ENCODE measurements around the gene CACNA1S.

CACNA1S gene

DNA sequence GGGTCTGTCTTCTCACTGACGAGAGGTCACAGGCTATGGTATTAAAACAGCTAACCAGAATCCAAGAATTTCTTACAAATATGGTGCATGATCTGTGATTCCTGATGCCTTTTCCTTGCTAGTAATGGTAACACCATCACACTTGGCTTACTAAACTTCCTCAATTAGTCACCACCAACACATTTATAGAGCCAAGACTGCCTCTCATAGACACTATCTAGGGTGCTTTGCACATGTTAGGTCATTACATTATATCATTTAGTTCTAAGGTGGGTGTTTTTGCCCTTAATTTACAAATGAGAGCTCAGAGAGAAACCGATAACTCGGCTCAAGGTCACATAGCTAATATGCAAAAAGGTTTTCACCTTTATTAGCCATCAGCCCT, 97.4 kb downstream of the CACNA1S start:
- FAIRE-seq = no peak
- no peak for DNase-seq (ENCODE audit: low spot score)

DNA sequence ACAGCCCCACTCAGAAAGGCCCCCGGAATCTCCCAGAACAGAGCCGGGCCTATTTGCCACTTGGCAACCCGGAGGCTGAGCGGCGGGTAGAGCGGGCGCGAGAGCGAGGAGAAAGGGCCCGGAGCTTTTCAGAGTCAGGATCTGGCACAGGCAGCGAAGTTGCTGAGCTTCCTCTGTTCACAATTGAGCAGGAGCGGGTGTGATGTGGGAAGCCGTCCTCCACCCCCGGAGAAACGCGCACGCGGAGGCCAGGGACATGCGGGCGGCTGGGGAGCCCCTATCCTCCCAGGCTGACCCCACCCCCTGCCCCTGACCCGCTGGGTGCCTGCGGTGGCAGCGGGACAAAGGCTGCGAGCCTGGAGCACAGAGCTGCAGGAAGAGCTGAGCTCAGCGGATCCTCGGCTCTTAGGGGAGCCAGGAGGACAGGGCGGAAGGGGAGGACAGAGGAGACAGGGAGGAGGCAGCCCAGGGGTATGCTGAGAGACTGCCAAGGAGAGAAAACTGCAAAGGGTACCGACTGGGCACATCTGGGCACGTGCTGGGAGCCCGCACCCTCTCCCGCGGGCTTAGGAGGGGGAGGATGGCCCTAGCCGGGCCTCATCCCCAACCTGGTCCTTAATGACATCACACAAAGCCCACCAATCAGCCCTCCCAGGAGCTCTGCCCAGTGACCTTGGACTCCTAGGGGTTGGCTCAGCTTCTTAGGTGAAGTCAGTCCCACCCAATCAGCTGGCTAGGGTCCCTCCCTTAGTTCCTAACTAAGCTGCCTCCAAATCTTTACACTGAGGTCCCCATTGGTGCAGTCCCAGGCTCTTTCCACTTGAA, 98.0 kb downstream of the CACNA1S start:
- FAIRE-seq (no peak), DNase-seq (ENCODE audit: low spot score) (no peak)

DNA sequence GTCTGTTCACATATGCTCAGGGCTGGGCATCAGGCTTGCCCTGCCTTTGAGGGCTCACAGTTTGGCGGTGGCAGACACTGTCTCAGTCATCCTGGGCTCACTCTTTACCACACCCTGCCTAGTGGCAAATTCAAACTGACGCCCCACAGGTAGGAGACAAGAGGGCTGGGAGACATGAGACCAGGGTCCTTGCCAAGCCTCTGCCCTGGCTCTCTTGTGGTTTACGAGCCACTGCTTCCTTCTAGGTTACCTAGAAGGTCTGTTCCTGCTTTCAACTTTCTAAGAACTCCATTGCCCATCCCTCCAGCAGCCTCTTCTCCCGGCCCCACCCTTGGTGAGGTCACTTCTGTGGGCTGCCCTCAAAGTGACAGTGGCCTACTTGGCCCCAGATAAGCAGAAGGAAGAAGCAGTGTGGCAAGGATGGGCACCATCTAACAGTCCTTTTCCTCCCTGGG, 99.2 kb downstream of the CACNA1S start:
- FAIRE-seq = no peak
- no peak for DNase-seq (ENCODE audit: low spot score)

DNA sequence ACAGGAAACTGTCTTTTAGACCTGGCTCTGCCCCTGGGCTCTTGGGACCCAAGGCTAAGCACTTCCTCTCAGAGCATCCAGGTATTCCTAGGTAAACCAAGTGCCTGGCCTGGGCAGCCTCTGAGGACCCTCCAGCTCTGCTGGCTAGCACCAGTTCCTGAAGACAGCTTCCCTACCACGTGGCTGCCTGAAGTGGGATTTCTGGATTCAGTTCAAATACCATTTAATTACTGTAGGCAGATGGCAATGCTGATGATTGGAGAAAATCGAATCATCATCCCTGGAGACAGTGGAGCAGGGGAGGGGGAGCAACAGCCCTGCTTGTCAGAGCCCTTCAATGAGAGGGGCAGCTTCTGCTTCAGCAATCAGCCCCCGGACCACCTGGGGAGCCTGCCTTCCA, 100.6 kb downstream of the CACNA1S start:
- DNase-seq (ENCODE audit: low spot score) = no peak
- no peak for FAIRE-seq

DNA sequence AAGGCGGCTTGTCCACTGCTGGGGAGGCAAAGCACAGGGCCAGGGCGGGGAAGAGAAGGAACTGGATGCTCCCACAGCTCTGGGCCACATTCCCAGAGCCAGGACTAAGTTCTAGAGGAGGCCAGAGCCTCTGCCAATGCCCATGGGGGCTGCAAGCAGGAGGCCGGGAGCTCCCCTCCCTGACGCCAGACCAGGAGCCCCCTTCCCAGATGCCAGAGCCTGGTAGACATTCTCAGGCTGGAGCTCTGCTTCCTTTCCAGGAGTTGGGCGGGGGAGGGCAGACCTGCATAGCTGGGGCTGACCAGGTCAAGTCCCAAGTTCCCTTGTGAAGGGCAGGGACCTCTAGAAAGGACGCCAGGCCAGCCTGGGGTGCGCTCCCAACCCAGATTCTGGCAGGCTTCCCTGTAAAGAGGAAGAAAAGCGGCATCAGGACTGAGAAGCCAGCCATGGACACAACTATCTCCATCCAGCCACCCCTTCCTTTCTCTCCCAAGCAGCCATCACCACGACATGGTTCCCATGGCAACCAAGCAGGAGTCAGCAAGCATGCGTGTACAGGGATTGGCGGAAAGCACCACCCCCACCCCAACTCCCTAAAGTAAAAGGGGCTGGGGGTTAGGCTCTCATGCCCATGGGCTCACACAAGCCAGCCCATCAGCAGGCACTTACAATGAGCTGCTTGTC, 102.1 kb downstream of the CACNA1S start:
- FAIRE-seq = no peak
- no peak for DNase-seq (ENCODE audit: low spot score)

DNA sequence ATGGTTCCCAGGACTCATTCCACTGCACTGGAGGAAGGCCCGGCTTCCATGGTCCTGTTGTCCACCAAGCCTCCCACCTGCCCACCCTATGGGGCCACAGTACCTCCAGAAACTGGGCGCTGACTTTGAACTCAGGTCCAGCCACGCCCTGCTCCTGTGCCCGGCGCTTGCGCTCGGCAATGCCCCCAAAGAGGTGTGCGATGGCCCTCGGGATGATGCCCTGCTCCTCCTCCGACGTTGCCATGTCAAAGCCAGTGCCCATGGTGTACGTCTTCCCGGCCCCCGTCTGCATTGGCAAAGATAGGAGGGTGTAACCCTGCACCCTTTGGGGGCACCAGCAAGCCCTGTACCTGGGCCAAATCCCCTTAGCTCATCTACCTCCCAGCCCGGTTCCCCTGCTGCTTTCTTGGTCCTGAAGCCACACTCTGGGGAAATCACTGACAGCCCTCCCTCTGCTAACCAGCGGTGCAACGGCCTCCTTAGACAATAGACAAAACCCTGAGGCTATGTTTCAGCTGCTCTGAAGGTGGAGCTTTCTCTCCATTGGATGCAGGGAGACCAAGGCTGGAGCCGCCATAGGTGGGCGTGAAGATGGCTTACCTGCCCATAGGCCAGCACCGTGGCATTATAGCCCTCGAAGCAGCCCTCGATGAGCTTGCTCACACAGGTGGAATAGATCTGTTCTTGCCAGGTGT, 103.4 kb downstream of the CACNA1S start:
- FAIRE-seq = no peak
- no peak for DNase-seq (ENCODE audit: low spot score)

DNA sequence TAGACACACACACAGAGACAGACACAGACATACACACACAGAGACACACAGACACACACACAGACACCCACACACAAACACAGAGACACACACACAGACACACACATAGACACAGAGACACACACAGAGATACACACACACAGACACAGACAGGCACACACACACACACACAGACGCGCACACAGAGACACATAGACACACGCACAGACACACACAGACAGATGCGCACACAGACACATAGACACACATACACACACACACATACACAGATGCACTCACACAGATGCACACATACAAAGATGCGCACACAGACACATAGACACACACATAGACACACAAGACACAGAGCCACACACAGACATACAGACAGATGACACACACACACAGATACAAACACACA, 104.7 kb downstream of the CACNA1S start:
- DNase-seq (ENCODE audit: low spot score) (no peak), FAIRE-seq (peak; percentile 42)

DNA sequence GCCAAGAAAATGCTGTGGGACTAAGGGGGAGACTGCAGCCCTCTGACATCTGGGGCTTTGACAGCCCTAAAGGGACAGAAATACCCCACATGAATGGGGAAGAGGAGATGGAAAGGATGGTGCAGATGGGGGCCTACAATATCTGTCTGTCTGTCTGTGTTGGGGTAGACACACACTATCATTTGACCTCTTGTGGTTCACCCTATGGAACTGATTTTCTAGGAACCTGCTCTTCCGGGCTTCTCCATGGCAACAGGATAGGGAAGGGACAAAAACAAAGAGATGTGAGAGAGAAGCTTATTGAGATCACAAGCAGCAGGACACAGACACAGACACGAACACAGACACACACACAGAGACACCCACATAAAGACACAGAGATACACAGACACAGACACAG, 105.8 kb downstream of the CACNA1S start:
- no peak for FAIRE-seq
- no peak for DNase-seq (ENCODE audit: low spot score)

DNA sequence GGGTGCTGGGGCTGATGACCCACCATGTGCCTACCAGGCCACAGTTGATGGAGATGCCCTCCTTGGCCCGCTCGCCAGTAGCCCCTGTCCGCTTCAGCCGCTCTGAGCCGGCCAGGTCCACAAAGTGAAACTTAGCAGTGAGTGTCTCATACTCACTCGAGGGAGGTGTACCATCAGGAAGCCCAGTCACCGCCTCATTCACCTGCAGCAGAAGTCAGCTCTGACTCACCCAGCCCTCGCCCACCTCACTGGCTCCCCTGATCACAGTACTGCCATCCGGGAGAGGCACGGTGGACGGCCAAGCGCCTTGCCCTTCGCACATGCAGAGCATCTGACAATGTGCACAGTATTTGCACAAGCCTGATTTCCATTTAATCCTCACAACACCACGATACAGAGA, 107.5 kb downstream of the CACNA1S start:
- DNase-seq (ENCODE audit: low spot score) = no peak

DNA sequence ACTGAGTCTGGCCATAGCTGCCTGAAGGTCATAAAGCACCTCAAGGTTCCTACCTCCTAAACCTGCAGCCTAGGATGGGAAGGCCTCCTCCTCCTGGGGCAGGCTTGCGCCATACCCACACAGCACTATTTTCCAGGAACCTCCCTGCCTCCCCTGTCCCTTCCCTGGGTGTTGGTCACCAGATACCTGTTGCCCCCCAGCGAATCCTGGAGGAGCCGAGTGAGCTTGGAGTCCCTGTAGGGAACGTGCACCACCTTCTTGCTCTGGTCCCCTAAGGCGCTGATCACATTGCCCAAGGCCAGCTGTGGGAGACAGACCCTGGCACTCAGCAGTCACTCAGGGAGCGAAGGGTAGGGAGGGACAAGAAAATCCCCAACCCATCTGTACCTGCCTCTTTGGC, 108.1 kb downstream of the CACNA1S start:
- DNase-seq (ENCODE audit: low spot score) (no peak), FAIRE-seq (no peak)

More for the DNA sequence above, 107.5 kb downstream of the CACNA1S start:
- FAIRE-seq = no peak

DNA sequence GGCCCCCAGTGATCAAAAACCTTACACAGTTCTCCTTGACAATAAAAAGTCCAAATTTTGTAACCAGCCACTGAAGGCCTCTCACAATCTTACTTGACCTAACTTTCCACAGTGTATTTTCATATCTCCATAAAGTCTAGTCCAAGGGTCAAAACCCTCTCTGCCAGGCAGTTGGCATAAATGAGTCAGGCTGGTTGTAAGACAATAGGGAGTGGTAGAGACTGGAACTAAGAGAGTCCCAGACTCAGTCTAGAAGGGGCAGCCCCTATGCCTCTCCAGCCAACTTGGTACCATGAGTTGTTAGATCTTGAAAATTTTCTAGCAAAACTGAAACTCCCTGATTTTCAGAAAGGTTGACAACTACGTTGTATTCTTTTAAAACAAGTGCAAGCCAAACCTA, 109.7 kb downstream of the CACNA1S start:
- FAIRE-seq (no peak), DNase-seq (ENCODE audit: low spot score) (no peak)

DNA sequence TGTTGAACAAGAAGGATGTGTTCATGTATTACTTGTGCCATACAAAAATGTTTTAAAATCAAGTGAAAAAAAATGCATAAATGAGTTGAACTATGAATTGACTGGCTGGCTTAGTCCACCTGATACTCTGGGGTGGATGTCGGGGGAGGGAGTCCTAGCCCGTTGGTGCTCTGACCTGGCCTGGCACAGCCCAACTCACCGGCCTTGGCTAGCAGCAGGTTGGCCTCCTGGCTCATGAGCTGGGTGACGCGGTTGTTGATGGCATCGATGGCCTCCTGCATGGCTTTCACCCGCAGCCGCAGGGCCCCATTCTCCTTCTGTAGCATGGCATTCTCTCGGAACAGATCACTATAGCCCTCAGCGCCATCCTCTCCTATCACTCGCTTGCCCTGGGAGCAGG, 110.3 kb downstream of the CACNA1S start:
- FAIRE-seq (no peak), DNase-seq (ENCODE audit: low spot score) (no peak)

DNA sequence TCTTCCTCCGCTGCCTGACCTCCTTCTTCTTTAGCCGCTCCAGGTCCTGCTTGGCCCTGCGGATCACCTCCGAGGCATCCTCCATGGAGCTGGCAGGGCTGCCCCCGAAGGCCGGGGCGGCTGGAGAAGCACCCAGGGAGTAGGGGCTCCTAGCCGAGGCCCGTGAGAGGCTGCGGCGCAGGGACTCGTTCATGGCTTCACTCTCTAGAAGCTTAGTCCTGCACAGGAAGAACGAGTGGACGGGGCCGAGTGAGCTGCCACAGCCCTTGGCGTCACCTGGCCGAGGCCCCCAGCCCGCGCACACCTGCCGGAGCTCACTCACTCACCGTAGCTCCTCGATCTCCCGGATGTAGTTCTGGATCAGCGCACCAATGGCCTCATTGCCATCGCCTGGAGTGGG, 111.8 kb downstream of the CACNA1S start:
- DNase-seq (ENCODE audit: low spot score) (no peak), FAIRE-seq (no peak)

DNA sequence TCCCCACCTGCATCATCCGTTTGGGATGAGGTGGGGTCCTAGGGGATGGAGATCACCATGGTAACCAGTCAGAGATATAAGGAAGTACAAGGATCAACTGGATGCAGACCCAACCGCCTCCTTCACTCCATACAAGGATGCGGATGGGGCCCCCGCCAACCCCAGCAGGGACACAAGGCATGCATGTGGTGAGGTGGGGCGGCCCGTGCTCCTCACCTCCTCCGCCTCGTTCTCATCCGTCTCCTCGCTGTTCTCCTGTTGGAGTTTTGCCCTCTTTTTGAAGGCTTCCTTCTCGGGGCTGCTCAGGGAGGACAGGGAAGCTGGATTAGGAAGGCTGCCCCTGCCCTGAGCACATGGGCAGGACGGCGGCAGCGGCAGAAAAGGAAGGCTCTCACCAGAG, 112.6 kb downstream of the CACNA1S start:
- FAIRE-seq (no peak), DNase-seq (ENCODE audit: low spot score) (no peak)

DNA sequence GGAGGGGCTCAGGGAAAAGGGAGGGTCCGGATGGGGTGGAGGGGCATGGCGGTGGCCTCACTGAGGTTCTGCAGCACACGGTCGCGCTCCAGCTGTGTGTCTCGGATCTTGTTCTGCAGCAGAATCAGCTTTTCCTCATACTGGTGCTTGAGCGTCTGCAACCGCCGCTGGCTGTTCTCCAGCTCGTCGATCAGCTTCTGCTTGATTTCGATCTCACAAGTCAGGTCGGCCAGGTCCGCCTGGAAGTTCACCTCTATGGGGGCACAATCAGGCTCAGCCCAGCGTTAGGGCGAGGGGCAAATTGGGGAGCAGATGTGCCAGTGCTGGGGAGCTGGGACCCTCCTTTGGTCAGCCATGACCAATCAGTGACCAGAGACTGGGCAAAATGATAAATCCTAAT, 113.9 kb downstream of the CACNA1S start:
- FAIRE-seq (no peak), DNase-seq (ENCODE audit: low spot score) (no peak)

DNA sequence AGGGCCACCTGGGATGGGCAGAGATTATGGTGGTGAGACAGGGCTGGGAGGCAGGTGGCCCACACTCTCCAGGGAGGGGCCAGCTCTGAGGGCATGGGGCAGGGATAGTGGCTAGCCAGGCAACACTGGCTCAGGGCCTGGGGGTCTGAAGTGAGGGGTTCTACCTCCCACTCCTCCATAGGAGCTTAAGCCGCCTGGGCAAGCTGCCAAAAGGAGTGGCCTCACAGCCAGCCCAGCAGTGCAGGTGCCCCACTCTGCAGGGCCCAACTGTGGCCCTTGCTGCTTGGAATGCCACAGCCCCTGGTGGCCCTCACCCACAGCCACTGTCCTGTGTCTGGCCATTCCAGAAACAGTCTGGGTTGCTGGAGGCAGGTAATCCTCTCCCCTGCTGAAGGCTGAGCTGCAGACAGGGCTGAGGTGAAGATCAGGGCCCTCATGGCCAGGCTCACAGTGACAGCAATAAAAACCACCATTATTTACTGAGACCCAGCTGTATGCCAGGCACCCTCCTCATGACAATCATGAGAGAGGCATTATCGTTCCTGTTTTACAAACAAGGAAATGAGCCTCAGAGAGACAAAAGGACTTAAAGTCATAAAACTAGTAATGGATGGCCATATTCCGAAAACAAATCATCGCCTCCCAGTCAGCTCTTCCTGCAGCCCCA, 119.7 kb downstream of the CACNA1S start:
- no peak for DNase-seq (ENCODE audit: low spot score)
- no peak for FAIRE-seq

DNA sequence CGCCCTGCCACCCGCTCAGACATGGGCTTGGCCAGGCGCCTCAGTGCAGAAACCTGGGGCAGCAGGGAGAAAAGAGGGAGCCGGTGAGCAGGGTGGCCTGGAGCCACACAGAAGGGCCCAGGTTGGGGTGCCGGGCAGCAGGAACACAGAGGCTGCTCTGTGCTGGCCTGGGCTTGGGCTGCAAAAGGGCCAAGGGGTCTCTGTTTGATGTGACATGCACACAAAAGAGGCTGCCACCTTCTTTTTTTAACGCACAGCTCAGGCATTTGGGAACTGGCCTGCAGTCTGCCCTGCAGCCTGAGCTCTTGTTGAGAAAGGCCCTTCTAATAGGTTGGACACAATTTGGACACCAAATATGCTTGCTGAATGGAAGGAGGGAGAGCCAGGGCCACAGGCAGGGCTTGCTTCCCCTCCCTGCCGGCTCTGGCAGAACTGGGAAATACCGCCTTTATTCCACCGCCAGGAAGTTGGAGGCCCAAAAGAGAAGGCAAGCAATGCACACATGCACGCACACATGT, 121.1 kb downstream of the CACNA1S start:
- DNase-seq (ENCODE audit: low spot score) (no peak), FAIRE-seq (no peak)

DNA sequence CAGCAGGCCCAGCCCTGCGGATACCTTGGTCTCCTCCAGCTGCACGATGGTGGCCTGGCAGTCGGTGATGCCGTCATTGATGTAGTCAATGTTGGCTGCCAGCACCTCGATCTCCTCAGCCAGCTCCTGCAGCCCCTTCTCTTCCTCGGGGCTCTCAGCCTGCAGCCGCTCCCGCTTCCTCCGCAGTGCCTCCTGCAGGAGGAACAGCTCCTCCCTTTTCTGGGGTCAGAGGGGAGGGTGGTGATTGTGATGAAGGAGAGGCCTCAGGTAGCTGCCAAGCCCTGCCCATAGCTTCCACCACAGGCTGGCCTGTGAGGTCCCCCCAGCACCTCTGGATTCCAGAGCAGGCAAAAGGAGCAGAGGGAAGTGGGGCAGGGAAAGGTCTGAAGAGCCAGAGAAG, 122.1 kb downstream of the CACNA1S start:
- FAIRE-seq (no peak), DNase-seq (ENCODE audit: low spot score) (no peak)
